GM21367 (cell line): Measurements from ENCODE around the gene TMEM144.

Source experiments
- ATAC-seq: cut with Tn5 transposase; IDR thresholded peaks from one replicate; pipeline ENCODE4 v1.9.1; 2021; ENCODE audit not compliant: unreplicated experiment

The TMEM144 gene

DNA sequence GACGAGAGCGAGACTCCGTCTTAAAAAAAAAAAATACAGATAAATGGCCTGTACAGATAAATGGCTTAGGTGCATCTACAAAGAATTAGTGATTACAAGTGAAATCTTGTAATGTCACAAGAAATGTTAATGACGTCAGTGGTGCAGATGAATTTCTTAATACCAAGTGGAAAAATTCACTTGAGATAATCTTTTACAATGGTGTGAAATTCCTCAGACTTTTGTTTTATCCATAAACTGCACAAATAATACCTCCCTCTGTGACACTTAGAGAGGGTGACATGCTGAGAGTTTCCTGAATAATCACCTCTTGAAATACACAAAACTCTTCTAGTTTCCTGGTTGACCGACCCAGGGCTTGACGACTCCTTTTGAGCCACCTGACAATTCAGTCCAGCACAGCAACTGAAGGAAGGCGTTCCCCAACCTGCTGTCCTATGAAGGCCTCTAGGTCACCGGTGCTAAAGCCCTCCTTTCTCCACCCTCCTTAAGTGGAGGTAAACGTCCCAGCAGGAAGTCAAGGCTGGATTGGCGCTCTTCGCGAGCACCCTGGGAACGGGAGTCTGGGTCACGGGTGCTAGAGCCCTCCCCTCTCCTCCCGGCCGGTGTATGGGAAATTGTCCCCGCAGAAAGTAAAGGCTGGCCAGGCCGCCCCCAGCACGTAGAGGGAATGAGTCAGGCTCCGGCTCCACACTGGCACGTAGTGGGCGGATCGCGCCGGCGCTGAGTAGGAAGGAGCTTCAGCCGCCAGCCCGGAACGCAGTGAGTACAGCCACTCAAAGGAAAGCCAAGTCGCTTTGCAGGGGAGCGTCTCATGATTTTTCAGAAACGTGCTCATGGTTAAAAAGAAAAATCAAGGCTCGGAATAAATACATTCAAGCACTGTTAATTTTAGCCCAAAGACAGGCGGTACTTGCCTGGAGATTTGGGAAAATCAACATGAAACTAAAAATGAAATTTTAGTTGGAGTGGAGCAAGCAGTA is at the start of gene TMEM144:
TMEM144 (plus strand) TSS at position 662 of the 983 bp plus-strand sequence. CDS start 2,182 bp downstream, outside the sequence.
- peak; percentile 84 for ATAC-seq

DNA sequence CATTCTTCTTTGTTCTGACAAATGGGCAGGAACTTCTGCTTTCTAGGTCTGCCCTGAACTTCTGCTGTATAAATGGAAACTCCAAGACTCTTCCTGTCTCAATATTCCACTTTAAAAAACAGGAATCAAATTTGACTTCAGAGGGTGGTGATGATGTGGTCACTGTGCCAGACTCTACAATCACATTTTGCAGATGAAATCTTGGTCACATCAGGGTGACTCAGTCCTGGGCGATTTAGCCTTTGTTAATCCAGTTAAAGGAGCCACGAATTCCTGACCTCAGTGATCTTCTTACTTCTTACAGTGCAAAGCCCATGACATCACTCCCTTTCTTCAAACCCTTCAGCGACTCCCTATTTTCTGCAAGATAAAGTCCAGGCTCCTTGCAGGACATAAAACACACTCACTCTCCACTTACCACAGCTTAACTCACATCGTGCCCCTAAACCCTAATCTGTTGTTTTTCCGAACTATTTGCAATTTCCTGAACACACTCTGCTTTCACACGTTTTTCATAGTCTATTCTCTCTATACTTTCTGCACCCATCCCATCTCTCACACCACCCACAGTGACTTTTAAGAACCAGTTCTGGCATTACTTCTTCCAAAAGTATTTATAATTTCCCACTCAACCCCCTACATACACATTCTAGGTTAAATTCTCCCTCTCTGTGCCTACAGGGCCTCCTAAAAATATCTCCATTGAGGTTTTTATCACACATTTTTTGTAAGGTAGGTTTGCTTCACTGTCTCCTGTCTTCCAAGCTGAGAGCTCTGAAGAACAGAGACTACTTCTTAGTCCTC is 48.5 kb upstream of the TMEM144 start:
- no peak for ATAC-seq

- no peak for ATAC-seq
These were observed 47.7 kb upstream of the TMEM144 start for GRCh38 chr4:158162631-158163030.

- ATAC-seq: no peak
These were observed 46.1 kb upstream of the TMEM144 start for GRCh38 chr4:158163941-158164767.

- ATAC-seq: no peak
These were observed 45.5 kb upstream of the TMEM144 start for GRCh38 chr4:158164768-158165213.

DNA sequence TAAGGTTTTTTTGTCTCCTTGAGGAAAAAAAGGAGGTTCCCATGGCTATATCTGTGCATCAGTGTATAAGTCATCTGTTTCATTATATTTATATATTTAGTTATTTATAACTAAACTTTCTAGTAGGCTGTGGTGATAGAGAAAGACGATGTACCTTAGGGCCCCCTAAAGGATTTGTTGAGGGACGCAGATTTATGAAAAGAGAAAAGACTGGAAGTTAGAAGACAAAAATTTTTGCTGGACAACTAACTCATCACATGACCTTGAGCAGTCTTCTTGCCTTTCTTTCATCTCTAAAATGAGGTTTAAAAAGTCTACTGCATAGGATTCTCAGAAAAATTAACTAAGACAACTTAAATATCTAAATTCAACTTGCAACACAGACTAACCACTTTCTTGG is 43.6 kb upstream of the TMEM144 start:
- ATAC-seq: no peak

GRCh38 chr4:158168606-158169005 is 41.7 kb upstream of the TMEM144 start:
- no peak for ATAC-seq

GRCh38 chr4:158169506-158169905 is 40.8 kb upstream of the TMEM144 start:
- ATAC-seq: no peak

- ATAC-seq: no peak
These were observed 40.2 kb upstream of the TMEM144 start for GRCh38 chr4:158169931-158170690.

GRCh38 chr4:158170691-158171561 is 39.4 kb upstream of the TMEM144 start:
- ATAC-seq: peak; percentile 50

DNA sequence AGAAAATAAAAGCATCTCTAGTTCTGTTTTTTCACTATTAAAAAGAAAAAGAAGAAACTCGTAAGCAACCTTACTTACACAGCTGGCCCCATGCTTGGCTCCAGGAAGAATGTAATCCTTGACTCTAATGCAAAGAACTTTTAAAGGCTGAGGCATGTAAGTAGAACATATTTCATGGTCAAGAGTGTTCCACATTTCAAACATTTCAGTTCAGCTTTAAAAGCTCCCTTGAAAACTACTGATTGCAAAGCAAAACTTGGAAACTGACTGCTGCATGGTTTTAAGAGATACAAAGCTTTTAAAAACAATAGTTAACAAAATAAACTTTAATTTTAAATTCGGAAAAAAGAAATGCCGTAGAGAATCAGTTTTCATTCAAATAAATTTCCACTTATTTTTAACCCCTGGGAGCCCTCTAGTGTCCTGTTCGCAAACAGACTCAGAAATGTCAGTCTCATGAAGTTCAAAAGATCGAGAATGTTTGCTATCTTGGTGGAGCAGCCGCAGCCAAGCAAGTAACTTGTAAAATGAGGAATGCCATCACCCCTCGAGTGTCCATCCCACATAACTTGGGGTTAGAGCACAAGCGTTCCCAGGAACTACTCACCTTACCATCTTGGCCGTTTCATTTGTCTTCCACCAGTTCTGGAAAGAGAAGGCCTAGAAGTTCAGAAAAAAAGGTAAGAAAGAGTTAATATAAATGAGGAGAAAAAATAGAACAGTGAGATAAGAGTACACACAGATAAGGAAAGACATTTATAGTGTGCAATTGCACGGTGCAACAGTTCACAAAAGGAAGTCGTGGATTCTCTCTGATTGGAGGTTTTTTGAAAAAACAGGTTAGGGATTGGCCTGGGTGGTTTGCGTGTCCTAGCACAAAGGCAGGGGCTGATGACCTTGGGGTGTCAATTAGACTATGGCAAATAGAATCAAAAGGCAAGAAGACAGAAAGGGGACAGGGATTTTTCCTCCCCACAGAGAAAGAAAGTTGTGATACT is 37.7 kb upstream of the TMEM144 start, which contains the start of gene GASK1B:
GASK1B (minus strand) TSS at position 765 of the 998 bp plus-strand sequence. CDS start 1,650 bp downstream, outside the sequence.
- peak; percentile 41 for ATAC-seq

- ATAC-seq: no peak
These were observed 34.2 kb upstream of the TMEM144 start for GRCh38 chr4:158176108-158176507.

DNA sequence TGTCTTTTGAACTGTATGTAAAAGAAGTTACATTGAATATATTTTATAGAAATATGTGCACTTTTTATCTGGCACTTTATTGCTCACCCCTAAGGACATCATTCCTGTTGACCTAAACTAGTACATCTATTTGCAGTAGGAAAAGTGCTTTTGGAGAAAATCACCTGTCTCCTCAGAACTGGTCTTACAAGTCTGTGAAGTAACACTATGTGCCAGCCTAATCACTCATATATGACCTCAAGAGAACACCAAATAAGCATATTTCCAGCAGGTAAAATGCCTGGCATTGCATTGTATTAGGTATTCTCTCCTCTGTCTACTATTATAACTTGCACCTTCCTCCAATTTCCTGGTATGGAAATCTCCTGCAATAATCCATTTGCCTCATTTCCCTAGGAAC is 33.5 kb upstream of the TMEM144 start:
- ATAC-seq: no peak

DNA sequence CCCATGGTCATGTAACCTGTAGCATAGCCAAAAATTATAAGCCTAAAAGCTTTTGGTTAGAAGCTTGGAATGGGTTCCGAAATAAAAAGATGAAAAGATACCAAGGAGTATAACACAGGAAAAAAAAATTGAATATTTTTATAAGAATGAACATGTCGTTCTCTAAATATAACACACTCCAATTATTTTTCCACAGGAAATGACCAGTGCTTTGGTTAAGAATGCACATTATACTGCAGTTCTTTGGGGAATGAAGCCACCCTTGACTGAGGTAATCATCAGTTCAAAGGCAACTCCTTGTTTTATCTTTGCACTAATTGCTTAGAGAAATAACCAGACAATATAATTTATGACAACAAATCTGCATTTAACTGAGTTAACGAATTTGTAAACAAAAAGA is 30.8 kb upstream of the TMEM144 start:
- ATAC-seq: no peak

DNA sequence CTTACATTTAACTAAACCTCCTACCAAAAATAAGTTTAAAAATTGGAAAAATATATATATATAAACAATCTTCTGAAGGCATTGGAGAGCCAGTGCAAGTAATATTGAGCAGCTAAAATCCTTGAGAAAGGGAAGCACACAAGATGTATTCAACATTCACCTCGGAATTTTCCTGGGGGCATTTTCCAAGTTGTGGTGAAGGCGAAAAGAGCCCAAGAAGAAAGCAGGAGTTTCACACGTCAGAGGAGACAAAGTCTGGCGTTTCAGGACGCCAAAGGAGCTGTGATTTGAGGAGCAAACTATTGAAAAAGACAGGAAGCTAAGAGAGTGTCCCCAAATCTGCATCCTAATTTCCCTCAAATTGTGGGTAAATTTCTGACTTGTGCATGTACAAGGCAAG is 28.4 kb upstream of the TMEM144 start:
- ATAC-seq: no peak

GRCh38 chr4:158182736-158183135 is 27.6 kb upstream of the TMEM144 start:
- ATAC-seq: no peak

DNA sequence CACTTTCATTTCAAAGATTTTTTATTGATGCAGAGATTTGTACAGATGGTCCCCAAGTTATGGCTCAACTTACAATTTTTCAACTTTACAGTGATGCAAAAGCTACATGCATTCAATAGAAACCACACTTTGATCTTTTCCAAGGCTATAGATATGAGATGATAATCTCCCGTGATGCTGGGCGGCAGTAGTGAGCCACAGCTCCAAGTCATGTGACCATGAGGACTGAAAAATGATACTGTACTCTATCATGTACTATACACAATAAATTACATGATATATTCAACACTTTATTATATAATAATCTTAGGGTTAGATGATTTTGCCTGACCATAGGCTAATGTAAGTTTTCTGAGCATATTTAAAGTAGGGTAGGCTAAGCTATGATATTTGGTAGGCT is 23.5 kb upstream of the TMEM144 start:
- no peak for ATAC-seq

- ATAC-seq: no peak
These were observed 20.9 kb upstream of the TMEM144 start for GRCh38 chr4:158189422-158189821.
